Right lobe of liver (tissue), 6 donors: ENCODE measurements around the gene EZR. TPM values are rescaled to one million over a fixed set of nuclear protein-coding genes. Genes with fewer than 3 reads are reported as not detected.

Experiments used
- ATAC-seq, 4 donors: fragments of 200-7000 bp; cut with Tn5 transposase; one replicate each; pipeline ENCODE4 v1.9.1; 2020; ENCODE audit warnings: mild to moderate bottlenecking in 4 of 4, moderate library complexity in 4 of 4
- DNase-seq, 3 donors: peaks; one replicate each; pipeline ENCODE4 v3.0.0-alpha.2; 2020
- H3K27ac ChIP-seq, 3 donors: fragments of 200-600 bp; one replicate each; pipeline ENCODE4 v1.8.0; 2022
- H3K27me3 ChIP-seq, 2 donors: fragments of 200-600 bp; one replicate each; pipeline ENCODE4 v1.8.0; 2022
- H3K36me3 ChIP-seq, 4 donors: fragments of 200-600 bp; sonication (generic) in 1 of 4; one replicate each; pipeline versions ENCODE4 v1.5.1 to v1.8.0; 2017 to 2022; ENCODE audit warnings: control low read depth in 1 of 4
- H3K4me1 ChIP-seq, 4 donors: fragments of 200-600 bp; sonication (generic) in 1 of 4; one replicate each; pipeline versions ENCODE4 v1.5.1 to v1.8.0; 2017 to 2022; ENCODE audit warnings: control low read depth in 1 of 4
- H3K4me3 ChIP-seq, 3 donors: fragments of 200-600 bp; one replicate each; pipeline ENCODE4 v1.8.0; 2022
- H3K9me3 ChIP-seq, 4 donors: fragments of 200-600 bp; sonication (generic) in 1 of 4; one replicate each; pipeline versions ENCODE4 v1.5.1 to v1.8.0; 2017 to 2022; ENCODE audit warnings: control low read depth in 1 of 4
- POLR2A ChIP-seq: fragments of 450-650 bp; IDR thresholded peaks from one replicate; pipeline ENCODE4 v1.6.1; 2017; ENCODE audit warnings: antibody characterized with exemption, mild to moderate bottlenecking
- WGBS: methylation state at CpG from one replicate; pipeline ENCODE4 v1.1.6; 2018; ENCODE audit warnings: low coverage, low lambda C conversion rate; ENCODE audit not compliant: insufficient coverage; ENCODE audit errors: missing lambda C conversion rate; 5-methylcytosine and 5-hydroxymethylcytosine counted together
- intact Hi-C, 2 donors: fragments of 100-400 bp; cut with DNase I; formaldehyde crosslinking; loops; one replicate each; pipeline versions ENCODE4 v1.11.2 to v1.14.1; 2022
- total RNA-seq, 6 experiments: library from RNA; depleted of rRNA in 2 of 6; stranded (reverse); fragments of >200 nt in 2 of 6; fragmentation: NEBNext Ultra II Directional in 3 of 6; extraction: Animal tissue kit (Norgen Biotek cat#: 25700) in 3 of 6; gene quantifications; one replicate each; pipeline versions ENCODE4 v1.1.0 to v1.2.4, GENCODE V29; 2016 to 2023
- TF ChIP-seq, protein P1 (sequence below), 4 donors: fragments of 200-600 bp in 3 of 4; fragments of 450-650 bp in 1 of 4; IDR thresholded peaks; one replicate each; pipeline versions ENCODE4 v1.5.1 to v1.8.0; 2016 to 2022; ENCODE audit warnings: antibody characterized with exemption in 4 of 4, mild to moderate bottlenecking in 2 of 4
- donor health status: DM: no; HTN: yes; CAD: no.
- donor health status: DM: no; HTN: no; CAD: no.
- donor health status: DM: no; HTN: no; CAD: no.
- donor health status: DM: no; HTN: yes; CAD: no.
- donor health status: DM: no; HTN: yes; CAD: no.

The EZR gene
- total RNA-seq, 6 experiments from 2014 or later = 26.4 to 161 (median 35.9) TPM

DNA sequence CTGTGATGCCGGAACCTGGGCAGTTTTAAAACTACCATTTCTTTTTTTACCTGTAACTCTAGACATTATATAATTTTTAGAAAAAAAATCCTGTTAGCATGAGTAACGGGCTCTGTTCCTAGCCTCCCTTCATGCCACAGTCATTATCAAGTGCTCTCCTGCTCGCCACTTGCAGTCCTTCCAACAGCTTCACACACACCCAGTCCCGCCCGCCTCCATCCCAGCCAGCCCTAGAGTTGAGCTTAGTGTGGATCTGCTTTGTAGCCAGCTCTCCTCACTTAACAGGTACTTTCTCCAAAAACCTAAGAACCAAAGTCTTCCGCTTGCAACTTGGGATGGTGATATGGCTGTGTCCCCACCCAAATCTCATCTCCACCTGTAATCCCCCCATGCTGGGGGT lies 51.5 kb downstream of the EZR start:
- intact Hi-C loops = no loop called here
- Histone ChIP-seq H3K27me3 (no peaks in the 10 kb centered on the region), H3K36me3 (peaks cover 10 to 78% (median 32%) of the 10 kb centered on the region in 4 donors), H3K9me3 (no peaks in the 10 kb centered on the region), H3K27ac (no peak overlapping the region), H3K4me1 (no peaks in the 10 kb centered on the region), H3K4me3 (no peak overlapping the region)
- no peak for DNase-seq
- no peak for ATAC-seq
- 80% methylated on average over 2 of the region's 6 CpGs for WGBS
- TF ChIP-seq, protein P1, sequence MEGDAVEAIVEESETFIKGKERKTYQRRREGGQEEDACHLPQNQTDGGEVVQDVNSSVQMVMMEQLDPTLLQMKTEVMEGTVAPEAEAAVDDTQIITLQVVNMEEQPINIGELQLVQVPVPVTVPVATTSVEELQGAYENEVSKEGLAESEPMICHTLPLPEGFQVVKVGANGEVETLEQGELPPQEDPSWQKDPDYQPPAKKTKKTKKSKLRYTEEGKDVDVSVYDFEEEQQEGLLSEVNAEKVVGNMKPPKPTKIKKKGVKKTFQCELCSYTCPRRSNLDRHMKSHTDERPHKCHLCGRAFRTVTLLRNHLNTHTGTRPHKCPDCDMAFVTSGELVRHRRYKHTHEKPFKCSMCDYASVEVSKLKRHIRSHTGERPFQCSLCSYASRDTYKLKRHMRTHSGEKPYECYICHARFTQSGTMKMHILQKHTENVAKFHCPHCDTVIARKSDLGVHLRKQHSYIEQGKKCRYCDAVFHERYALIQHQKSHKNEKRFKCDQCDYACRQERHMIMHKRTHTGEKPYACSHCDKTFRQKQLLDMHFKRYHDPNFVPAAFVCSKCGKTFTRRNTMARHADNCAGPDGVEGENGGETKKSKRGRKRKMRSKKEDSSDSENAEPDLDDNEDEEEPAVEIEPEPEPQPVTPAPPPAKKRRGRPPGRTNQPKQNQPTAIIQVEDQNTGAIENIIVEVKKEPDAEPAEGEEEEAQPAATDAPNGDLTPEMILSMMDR (IDR thresholded peaks at IDR 0.05) = no peak
- no peak for TF ChIP-seq POLR2A

DNA sequence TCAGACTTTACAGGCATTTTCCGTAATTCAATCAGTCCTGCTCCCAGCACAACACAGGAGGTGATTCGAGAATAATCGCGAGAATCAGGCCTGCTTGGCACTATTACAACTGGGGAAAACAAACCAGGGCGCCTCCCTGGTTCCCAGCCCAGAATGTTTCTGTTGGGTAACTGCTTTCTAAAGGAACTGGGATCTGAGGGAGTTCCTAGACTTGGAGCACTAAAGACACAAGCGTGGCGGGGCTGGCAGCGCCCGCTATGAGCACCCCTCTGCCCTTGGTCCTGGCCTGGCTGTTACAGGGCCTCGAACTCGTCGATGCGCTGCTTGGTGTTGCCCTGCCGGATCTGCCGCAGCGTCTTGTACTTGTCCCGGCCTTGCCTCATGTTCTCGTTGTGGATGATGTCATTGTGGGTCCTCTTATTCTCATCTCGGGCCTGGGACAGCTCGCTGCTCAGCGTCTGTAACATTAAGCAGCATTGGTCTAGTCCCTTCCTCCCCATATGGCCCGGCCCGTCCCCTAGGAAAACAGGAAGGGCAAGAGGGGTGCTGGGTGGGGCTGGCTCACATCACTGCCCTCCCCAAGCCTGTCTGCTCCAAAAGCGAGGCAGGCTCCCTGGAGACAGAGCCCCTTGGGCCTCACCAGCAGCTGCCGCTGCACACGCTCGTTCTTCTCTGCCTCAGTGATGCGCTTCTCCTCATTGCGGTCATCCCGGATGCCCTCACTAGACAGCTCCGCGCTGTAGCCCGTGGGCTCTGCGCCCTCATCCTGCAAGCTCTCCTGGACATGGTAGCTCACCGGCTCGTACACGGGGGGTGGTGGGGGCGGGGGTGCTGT lies 52.3 kb downstream of the EZR start:
- H3K4me1 ChIP-seq = no peaks in the 10 kb centered on the region
- 93% methylated on average over 22 of the region's 38 CpGs for WGBS
- no peaks in the 10 kb centered on the region for H3K9me3 ChIP-seq
- intact Hi-C loops = no loop called here
- H3K27me3 ChIP-seq = no peaks in the 10 kb centered on the region
- ATAC-seq = no peak
- no peak for DNase-seq
- H3K4me3 ChIP-seq = no peak overlapping the region
- H3K36me3 ChIP-seq = peaks cover 10 to 69% (median 26%) of the 10 kb centered on the region in 4 donors
- no peak for TF ChIP-seq POLR2A
- TF ChIP-seq, protein P1 (IDR thresholded peaks at IDR 0.05) = no peak
- no peak overlapping the region for H3K27ac ChIP-seq

DNA sequence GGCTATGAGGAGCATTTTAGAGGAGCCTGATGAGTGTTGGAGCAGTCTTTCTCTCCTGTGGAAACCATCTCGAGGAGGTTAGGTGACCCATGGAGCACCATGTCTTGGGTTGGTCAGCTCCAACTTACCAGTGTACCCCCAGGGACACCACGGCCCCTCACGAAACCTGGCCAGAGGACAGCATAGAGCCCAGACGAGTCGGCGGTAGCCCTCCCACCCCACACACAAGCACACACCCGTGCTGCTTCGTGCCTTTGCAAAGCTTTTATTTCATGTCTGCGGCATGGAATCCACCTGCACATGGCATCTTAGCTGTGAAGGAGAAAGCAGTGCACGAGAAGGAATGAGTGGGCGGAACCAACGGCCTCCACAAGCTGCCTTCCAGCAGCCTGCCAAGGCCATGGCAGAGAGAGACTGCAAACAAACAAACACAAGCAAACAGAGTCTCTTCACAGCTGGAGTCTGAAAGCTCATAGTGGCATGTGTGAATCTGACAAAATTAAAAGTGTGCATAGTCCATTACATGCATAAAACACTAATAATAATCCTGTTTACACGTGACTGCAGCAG lies 53.6 kb downstream of the EZR start:
- no peak for ATAC-seq
- Histone ChIP-seq H3K4me1 (no peaks in the 10 kb centered on the region), H3K27ac (no peak overlapping the region), H3K9me3 (no peaks in the 10 kb centered on the region), H3K36me3 (peaks cover 10 to 56% (median 23%) of the 10 kb centered on the region in 4 donors), H3K4me3 (no peak overlapping the region), H3K27me3 (no peaks in the 10 kb centered on the region)
- intact Hi-C loops = no loop called here
- TF ChIP-seq, protein P1 (IDR thresholded peaks at IDR 0.05) = no peak
- no peak for TF ChIP-seq POLR2A
- WGBS = 89% methylated on average over 7 of the region's 13 CpGs
- no peak for DNase-seq

DNA sequence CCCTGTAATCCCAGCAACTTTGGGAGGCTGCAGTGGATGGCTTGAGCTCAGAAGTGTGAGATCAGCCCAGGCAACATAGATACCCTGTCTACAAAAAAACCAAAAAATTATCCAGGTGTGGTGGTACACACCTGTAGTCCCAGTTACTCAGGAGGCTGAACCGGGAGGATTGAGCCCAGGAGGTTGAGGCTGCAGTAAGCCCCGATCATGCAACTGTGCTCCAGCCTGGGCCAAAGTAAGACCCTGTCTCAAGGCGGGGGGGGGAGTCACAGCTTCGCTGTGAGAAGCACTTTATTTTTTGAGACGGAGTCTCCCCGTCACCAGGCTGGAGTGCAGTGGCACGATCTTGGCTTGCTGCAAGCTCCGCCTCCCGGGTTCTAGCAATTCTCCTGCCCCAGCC lies 54.2 kb downstream of the EZR start:
- TF ChIP-seq POLR2A = no peak
- TF ChIP-seq, protein P1 (IDR thresholded peaks at IDR 0.05) = no peak
- peaks cover 8 to 50% (median 18%) of the 10 kb centered on the region in 4 donors for H3K36me3 ChIP-seq
- DNase-seq (no peak), ATAC-seq (no peak)
- WGBS = no CpG with 5 or more reads among the region's 9 CpGs
- no peaks in the 10 kb centered on the region for H3K4me1 ChIP-seq
- intact Hi-C loops = no loop called here
- H3K4me3 ChIP-seq = no peak overlapping the region
- H3K9me3 ChIP-seq = no peaks in the 10 kb centered on the region
- H3K27me3 ChIP-seq = no peaks in the 10 kb centered on the region
- H3K27ac ChIP-seq = no peak overlapping the region
